Keratinocyte (primary cell): ENCODE data around the gene PIAS3.
"Not testable (repeated sequence)": the region's sequence is repeated elsewhere in the genome, so short reads cannot be mapped to it uniquely, and the experiment has no call there.

ENCODE experiments used
- EZH2 ChIP-seq: IDR thresholded peaks from one replicate; pipeline ENCODE4 v1.6.1; 2012; ENCODE audit warnings: inconsistent platforms, mild to moderate bottlenecking, low read length, moderate library complexity
- TF ChIP-seq, protein P1 (sequence below), 3 experiments: IDR thresholded peaks in 1 of 3; conservative IDR thresholded peaks in 1 of 3; optimal IDR thresholded peaks in 1 of 3; 2 replicates in 2 of 3; 3 replicates in 1 of 3; pipeline versions ENCODE3 to v1.5.1; 2011; ENCODE audit warnings: low read length in 3 of 3, mild to moderate bottlenecking in 3 of 3, moderate library complexity in 2 of 3, control low read depth in 1 of 3, inconsistent platforms in 1 of 3; ENCODE audit not compliant: insufficient read depth in 2 of 3; ENCODE audit errors: extremely low read depth in 1 of 3

DNA sequence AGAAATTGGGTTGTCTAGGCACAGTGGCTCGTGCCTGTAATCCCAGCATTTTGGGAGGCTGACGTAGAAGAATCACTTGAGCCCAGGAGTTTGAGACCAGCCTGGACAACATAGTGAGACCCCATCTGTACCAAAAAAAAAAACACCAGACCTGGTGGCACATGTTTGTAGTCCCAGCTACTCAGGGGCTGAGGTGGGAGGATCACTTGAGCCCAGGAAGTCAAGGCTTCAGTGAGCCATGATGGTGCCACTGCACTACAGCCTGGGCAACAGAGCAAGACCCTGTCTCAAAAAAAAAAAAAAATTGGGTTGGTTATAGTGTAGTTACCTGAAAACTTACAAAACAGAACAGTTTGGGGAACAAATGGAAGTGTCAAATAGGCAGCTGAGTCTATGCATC is 28.1 kb downstream of the PIAS3 start:
- TF ChIP-seq, protein P1, sequence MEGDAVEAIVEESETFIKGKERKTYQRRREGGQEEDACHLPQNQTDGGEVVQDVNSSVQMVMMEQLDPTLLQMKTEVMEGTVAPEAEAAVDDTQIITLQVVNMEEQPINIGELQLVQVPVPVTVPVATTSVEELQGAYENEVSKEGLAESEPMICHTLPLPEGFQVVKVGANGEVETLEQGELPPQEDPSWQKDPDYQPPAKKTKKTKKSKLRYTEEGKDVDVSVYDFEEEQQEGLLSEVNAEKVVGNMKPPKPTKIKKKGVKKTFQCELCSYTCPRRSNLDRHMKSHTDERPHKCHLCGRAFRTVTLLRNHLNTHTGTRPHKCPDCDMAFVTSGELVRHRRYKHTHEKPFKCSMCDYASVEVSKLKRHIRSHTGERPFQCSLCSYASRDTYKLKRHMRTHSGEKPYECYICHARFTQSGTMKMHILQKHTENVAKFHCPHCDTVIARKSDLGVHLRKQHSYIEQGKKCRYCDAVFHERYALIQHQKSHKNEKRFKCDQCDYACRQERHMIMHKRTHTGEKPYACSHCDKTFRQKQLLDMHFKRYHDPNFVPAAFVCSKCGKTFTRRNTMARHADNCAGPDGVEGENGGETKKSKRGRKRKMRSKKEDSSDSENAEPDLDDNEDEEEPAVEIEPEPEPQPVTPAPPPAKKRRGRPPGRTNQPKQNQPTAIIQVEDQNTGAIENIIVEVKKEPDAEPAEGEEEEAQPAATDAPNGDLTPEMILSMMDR (optimal IDR thresholded peaks at IDR 0.05 in 1 of 3, IDR thresholded peaks at IDR 0.05 in 1 of 3, conservative IDR thresholded peaks at IDR 0.05 in 1 of 3; ENCODE audit: extremely low read depth in 1 of 3, insufficient read depth in 2 of 3, low read length in 3 of 3): not testable (repeated sequence)
- TF ChIP-seq EZH2: not testable (repeated sequence)
